A549 (cell line): Measurements from ENCODE around the gene ZNF740. TPM values are rescaled to one million over a fixed set of nuclear protein-coding genes. Genes with fewer than 3 reads are reported as not detected.

Experiments
- ATAC-seq, 2 experiments: fragments of 200-7000 bp in 1 of 2; fragments of >200 bp in 1 of 2; cut with Nextera tagmentation in 1 of 2; cut with Tn5 transposase in 1 of 2; 3 replicates each; pipeline versions ENCODE4 v1.8.0 to v1.9.1; 2018 to 2020; ENCODE audit warnings: mild to moderate bottlenecking in 1 of 2, moderate library complexity in 1 of 2
- CTCF ChIA-PET: fragments of 300-600 bp; sonication (Branson Sonifier 250); formaldehyde crosslinking; extraction: SDS; loops from one replicate; lab custom pipeline; 2021; ENCODE audit warnings: antibody characterized with exemption, inconsistent platforms; lab: Yijun Ruan, JAX
- POLR2A ChIA-PET: fragments of 350-600 bp; formaldehyde crosslinking; extraction: SDS; loops from one replicate; lab custom pipeline; 2021; ENCODE audit warnings: antibody characterized with exemption, inconsistent platforms; lab: Yijun Ruan, JAX
- DNase-seq, 2 experiments: peaks; one replicate each; pipeline versions ENCODE4 v3.0.0 to v3.0.0-alpha.2; 2011 to 2016; ENCODE audit warnings: low read depth in 1 of 2, low spot score in 1 of 2
- FAIRE-seq: peaks from 2 replicates; lab custom pipeline; 2011; peaks lifted over from hg19 to GRCh38; lab: Jason Lieb, UNC
- H3K27ac ChIP-seq, 2 experiments: fragments of >200 bp; sonication (Bioruptor Twin); formaldehyde crosslinking; 3 replicates each; pipeline ENCODE4 v1.5.1; 2016 to 2017
- H3K4me1 ChIP-seq: fragments of >200 bp; sonication (Bioruptor Twin); formaldehyde crosslinking; 3 replicates; pipeline ENCODE4 v1.6.1; 2016
- H3K4me2 ChIP-seq: fragments of >200 bp; sonication (Bioruptor Twin); formaldehyde crosslinking; 3 replicates; pipeline ENCODE4 v1.6.1; 2016
- H3K4me3 ChIP-seq: fragments of >200 bp; sonication (Bioruptor Twin); formaldehyde crosslinking; 3 replicates; pipeline ENCODE4 v1.5.1; 2016
- H3K9me3 ChIP-seq: fragments of >200 bp; sonication (Bioruptor Twin); formaldehyde crosslinking; 3 replicates; pipeline ENCODE4 v1.6.1; 2016
- BHLHE40 ChIP-seq: IDR thresholded peaks from 2 replicates; pipeline ENCODE4 v1.6.1; 2012; ENCODE audit warnings: low read depth, low read length, inconsistent platforms
- CBX8 ChIP-seq: fragments of 200-600 bp; sonication (generic); IDR thresholded peaks from 2 replicates; pipeline ENCODE4 v1.6.1; 2016
- CEBPB ChIP-seq, 2 experiments: fragments of >200 bp in 1 of 2; sonication (Bioruptor Twin) in 1 of 2; formaldehyde crosslinking in 1 of 2; IDR thresholded peaks; 2 replicates each; pipeline ENCODE4 v1.6.1; 2012 to 2016
- CHD2 ChIP-seq: fragments of 150-350 bp; IDR thresholded peaks from 2 replicates; pipeline ENCODE4 v1.6.1; 2014; ENCODE audit warnings: low read length; ENCODE audit not compliant: partially characterized antibody
- EHF ChIP-seq: fragments of 250-450 bp; sonication (Bioruptor Pico); IDR thresholded peaks from 2 replicates; pipeline ENCODE4 v1.5.0; 2020; ENCODE audit warnings: mild to moderate bottlenecking
- EHMT2 ChIP-seq: fragments of 200-600 bp; sonication (generic); IDR thresholded peaks from 2 replicates; pipeline ENCODE4 v1.6.1; 2016; ENCODE audit warnings: antibody characterized with exemption, low read depth, mild to moderate bottlenecking, moderate library complexity
- EP300 ChIP-seq, 2 experiments: fragments of >200 bp; sonication (Bioruptor Twin); formaldehyde crosslinking; IDR thresholded peaks; 2 replicates in 1 of 2; 3 replicates in 1 of 2; pipeline ENCODE4 v1.6.1; 2016 to 2017
- FOXS1 ChIP-seq: fragments of 250-450 bp; sonication (Bioruptor Pico); IDR thresholded peaks from 2 replicates; pipeline ENCODE4 v1.5.0; 2020; ENCODE audit warnings: mild to moderate bottlenecking, moderate library complexity
- HDAC2 ChIP-seq: fragments of 200-600 bp; sonication (generic); IDR thresholded peaks from 2 replicates; pipeline ENCODE4 v1.6.1; 2016
- HEYL ChIP-seq: fragments of 250-450 bp; sonication (Bioruptor Pico); IDR thresholded peaks from 2 replicates; pipeline ENCODE4 v1.8.0; 2021; ENCODE audit warnings: mild to moderate bottlenecking, moderate library complexity
- HOXA7 ChIP-seq: fragments of 250-450 bp; sonication (Bioruptor Pico); IDR thresholded peaks from 2 replicates; pipeline ENCODE4 v1.5.0; 2020; ENCODE audit warnings: mild to moderate bottlenecking, moderate library complexity
- HOXB13 ChIP-seq: fragments of 250-450 bp; sonication (Bioruptor Pico); IDR thresholded peaks from 2 replicates; pipeline ENCODE4 v1.5.0; 2020; ENCODE audit warnings: low read depth, mild to moderate bottlenecking, moderate library complexity
- JUNB ChIP-seq: fragments of >200 bp; sonication (Bioruptor Twin); formaldehyde crosslinking; IDR thresholded peaks from 2 replicates; pipeline ENCODE4 v1.6.1; 2016
- MAFK ChIP-seq: fragments of 450-650 bp; IDR thresholded peaks from 2 replicates; pipeline ENCODE4 v1.6.1; 2014; ENCODE audit not compliant: partially characterized antibody
- NPAS2 ChIP-seq: fragments of 250-450 bp; sonication (Bioruptor Pico); IDR thresholded peaks from 2 replicates; pipeline ENCODE4 v1.8.0; 2022; ENCODE audit warnings: mild to moderate bottlenecking, moderate library complexity, borderline replicate concordance
- NR3C1 ChIP-seq: fragments of >200 bp; sonication (Bioruptor Twin); formaldehyde crosslinking; IDR thresholded peaks from 3 replicates; pipeline ENCODE4 v1.6.1; 2017
- POLR2A ChIP-seq: IDR thresholded peaks from 2 replicates; pipeline ENCODE4 v1.6.1; 2012; ENCODE audit warnings: mild to moderate bottlenecking, low read length
- POLR2AphosphoS2 ChIP-seq: conservative IDR thresholded peaks from 2 replicates; pipeline ENCODE4 v1.6.1; 2012; ENCODE audit warnings: low read length, improper control_type of control experiment, inconsistent platforms
- RAD21 ChIP-seq, 2 experiments: fragments of >200 bp in 1 of 2; sonication (Bioruptor Twin) in 1 of 2; formaldehyde crosslinking in 1 of 2; IDR thresholded peaks in 1 of 2; conservative IDR thresholded peaks in 1 of 2; 2 replicates in 1 of 2; 3 replicates in 1 of 2; pipeline ENCODE4 v1.6.1; 2012 to 2018; ENCODE audit warnings: inconsistent platforms in 1 of 2
- RARB ChIP-seq: fragments of 250-450 bp; sonication (Bioruptor Pico); IDR thresholded peaks from 2 replicates; pipeline ENCODE4 v1.8.0; 2021; ENCODE audit warnings: mild to moderate bottlenecking, moderate library complexity
- SMC3 ChIP-seq: fragments of >200 bp; sonication (Bioruptor Twin); formaldehyde crosslinking; IDR thresholded peaks from 3 replicates; pipeline ENCODE4 v1.6.1; 2018; ENCODE audit warnings: inconsistent platforms
- TFCP2L1 ChIP-seq: fragments of 250-450 bp; sonication (Bioruptor Pico); IDR thresholded peaks from 2 replicates; pipeline ENCODE4 v1.5.0; 2021; ENCODE audit warnings: mild to moderate bottlenecking
- ZFP36 ChIP-seq: fragments of 450-650 bp; IDR thresholded peaks from 2 replicates; pipeline ENCODE4 v1.6.1; 2014; ENCODE audit warnings: borderline replicate concordance; ENCODE audit not compliant: partially characterized antibody
- ZSCAN20 ChIP-seq: fragments of 250-450 bp; sonication (Bioruptor Pico); IDR thresholded peaks from 2 replicates; pipeline ENCODE4 v1.8.0; 2022; ENCODE audit warnings: mild to moderate bottlenecking, moderate library complexity
- WGBS: methylation state at CpG from one replicate; pipeline ENCODE4 v1.1.6; 2017; ENCODE audit errors: missing lambda C conversion rate; 5-methylcytosine and 5-hydroxymethylcytosine counted together
- polyA plus RNA-seq, 4 experiments: library from polyadenylated mRNA; depleted of rRNA in 3 of 4; stranded (reverse); fragments of >200 nt; fragmentation: RNase III in 1 of 4; extraction: RNeasy Plus Mini Kit Qiagen cat#74134 plus additional on column Dnase treatment in 1 of 4; gene quantifications; 2 replicates in 3 of 4; 3 replicates in 1 of 4; pipeline ENCODE4 v1.2.3, GENCODE V29; 2011 to 2017
- TF ChIP-seq, protein P1 (sequence below): IDR thresholded peaks from 2 replicates; pipeline ENCODE4 v1.6.1; 2012; ENCODE audit warnings: low read depth, borderline replicate concordance
- TF ChIP-seq, protein P2 (sequence below): fragments of 150-350 bp; IDR thresholded peaks from 2 replicates; pipeline ENCODE4 v1.6.1; 2014; ENCODE audit warnings: low read depth, mild to moderate bottlenecking, low read length
- TF ChIP-seq, protein P3 (sequence below): fragments of 450-650 bp; IDR thresholded peaks from 2 replicates; pipeline ENCODE4 v1.6.1; 2014; ENCODE audit warnings: antibody characterized with exemption

ZNF740 gene
- polyA plus RNA-seq, 2 of the 4 experiments (the other 2 are of a cell fraction): 15.1 to 28.8 TPM

DNA sequence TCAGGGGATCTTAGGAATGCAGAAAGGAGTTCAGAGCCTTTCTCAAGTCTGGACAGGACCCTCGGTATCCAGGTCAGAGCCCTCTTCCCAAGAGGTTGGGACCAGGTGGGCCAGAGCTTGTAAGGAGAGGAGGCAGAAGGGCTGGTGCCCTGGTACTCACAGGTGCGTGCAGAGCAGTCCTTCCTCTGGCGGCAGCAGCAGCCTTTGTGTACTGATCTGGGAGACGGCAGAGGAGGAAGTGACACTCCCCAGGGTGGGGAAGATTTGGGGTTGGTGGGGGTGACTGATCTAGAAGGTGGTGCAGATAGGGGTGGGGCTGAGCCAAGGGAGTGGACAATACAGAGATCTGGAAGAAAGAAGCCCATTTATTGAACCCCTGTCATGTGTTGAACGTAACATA, 26.5 kb downstream of the ZNF740 start, which contains the start of gene ITGB7:
ITGB7 (minus strand) TSS at position 210 of the 400 bp plus-strand sequence. CDS start 6,808 bp downstream, outside the sequence.
- no peak within 1 kb of the TSS for H3K27ac ChIP-seq
- no peak within 1 kb of the TSS for H3K4me2 ChIP-seq
- ChIA-PET POLR2A (no interaction called here), CTCF (interaction anchor here (2.4 to 33.2 kb wide), 6 partner anchors 7 to 141 kb away, joined by 6 to 1046 read pairs (median 190); partner anchors contain the start of genes CSAD, MYG1, PFDN5 and ZNF740)
- H3K4me1 ChIP-seq: no peaks in the 10 kb centered on the region
- FAIRE-seq (no peak), ATAC-seq (no peak), DNase-seq (no peak)
- TF ChIP-seq CEBPB (IDR thresholded peaks at IDR 0.05) (no peak), NPAS2 (CRISPR knock-in tag) (no peak), FOXS1 (no peak), HOXB13 (CRISPR knock-in tag) (no peak), TFCP2L1 (CRISPR knock-in tag) (no peak), NR3C1 (no peak), ZSCAN20 (CRISPR knock-in tag) (no peak), EHF (CRISPR knock-in tag) (no peak), HDAC2 (no peak), POLR2AphosphoS2 (no peak), SMC3 (no peak), JUNB (no peak), RARB (CRISPR knock-in tag) (no peak), RAD21 (conservative IDR thresholded peaks at IDR 0.05 in 1 of 2, IDR thresholded peaks at IDR 0.05 in 1 of 2) (no peak), MAFK (no peak), HEYL (CRISPR knock-in tag) (no peak), EP300 (IDR thresholded peaks at IDR 0.05) (no peak), HOXA7 (CRISPR knock-in tag) (no peak), ZFP36 (no peak)
- TF ChIP-seq, protein P1, sequence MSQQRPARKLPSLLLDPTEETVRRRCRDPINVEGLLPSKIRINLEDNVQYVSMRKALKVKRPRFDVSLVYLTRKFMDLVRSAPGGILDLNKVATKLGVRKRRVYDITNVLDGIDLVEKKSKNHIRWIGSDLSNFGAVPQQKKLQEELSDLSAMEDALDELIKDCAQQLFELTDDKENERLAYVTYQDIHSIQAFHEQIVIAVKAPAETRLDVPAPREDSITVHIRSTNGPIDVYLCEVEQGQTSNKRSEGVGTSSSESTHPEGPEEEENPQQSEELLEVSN: no peak
- 70% methylated on average over 5 of the region's 5 CpGs for WGBS
- no peak within 1 kb of the TSS for H3K4me3 ChIP-seq
- H3K9me3 ChIP-seq: no peaks in the 10 kb centered on the region

DNA sequence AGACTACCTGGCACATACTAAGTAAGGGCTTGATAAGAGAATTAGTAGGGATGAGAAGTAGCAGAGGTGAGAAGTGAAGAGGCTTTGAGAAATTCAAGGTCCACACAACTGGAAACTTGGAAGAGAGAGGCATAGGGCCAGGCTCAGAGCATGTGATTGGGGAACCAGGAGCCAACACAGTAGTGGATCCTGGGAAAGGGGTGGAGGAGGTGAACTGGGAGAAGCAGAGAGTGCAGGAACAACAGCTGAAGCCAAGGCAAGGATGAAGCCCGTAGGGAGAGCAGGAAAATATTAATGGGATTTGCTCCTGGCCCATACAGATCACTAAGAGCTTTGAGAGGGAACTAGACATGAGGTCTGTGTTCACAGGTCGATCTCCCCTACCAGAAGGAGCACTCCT, 27.9 kb downstream of the ZNF740 start:
- H3K4me2 ChIP-seq: no peak overlapping the region
- ChIA-PET CTCF (interaction anchor here (0.5 to 33.2 kb wide), 12 partner anchors 8 to 147 kb away, joined by 3 to 1046 read pairs (median 9); partner anchors contain the start of genes AAAS, CSAD, MYG1 and PFDN5), POLR2A (no interaction called here)
- no peak for ATAC-seq
- H3K9me3 ChIP-seq: no peaks in the 10 kb centered on the region
- no peak for DNase-seq
- no peak overlapping the region for H3K27ac ChIP-seq
- 87% methylated on average over 2 of the region's 2 CpGs for WGBS
- no peak for FAIRE-seq
- H3K4me3 ChIP-seq: no peak overlapping the region
- no peaks in the 10 kb centered on the region for H3K4me1 ChIP-seq
- no peak for TF ChIP-seq EHMT2
- TF ChIP-seq TFCP2L1 (CRISPR knock-in tag): no peak
- no peak for TF ChIP-seq RAD21 (conservative IDR thresholded peaks at IDR 0.05 in 1 of 2, IDR thresholded peaks at IDR 0.05 in 1 of 2)
- no peak for TF ChIP-seq CHD2
- TF ChIP-seq, protein P1: no peak
- no peak for TF ChIP-seq BHLHE40
- TF ChIP-seq POLR2A: no peak
- TF ChIP-seq, protein P2, sequence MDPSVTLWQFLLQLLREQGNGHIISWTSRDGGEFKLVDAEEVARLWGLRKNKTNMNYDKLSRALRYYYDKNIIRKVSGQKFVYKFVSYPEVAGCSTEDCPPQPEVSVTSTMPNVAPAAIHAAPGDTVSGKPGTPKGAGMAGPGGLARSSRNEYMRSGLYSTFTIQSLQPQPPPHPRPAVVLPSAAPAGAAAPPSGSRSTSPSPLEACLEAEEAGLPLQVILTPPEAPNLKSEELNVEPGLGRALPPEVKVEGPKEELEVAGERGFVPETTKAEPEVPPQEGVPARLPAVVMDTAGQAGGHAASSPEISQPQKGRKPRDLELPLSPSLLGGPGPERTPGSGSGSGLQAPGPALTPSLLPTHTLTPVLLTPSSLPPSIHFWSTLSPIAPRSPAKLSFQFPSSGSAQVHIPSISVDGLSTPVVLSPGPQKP: no peak
- TF ChIP-seq, protein P3, sequence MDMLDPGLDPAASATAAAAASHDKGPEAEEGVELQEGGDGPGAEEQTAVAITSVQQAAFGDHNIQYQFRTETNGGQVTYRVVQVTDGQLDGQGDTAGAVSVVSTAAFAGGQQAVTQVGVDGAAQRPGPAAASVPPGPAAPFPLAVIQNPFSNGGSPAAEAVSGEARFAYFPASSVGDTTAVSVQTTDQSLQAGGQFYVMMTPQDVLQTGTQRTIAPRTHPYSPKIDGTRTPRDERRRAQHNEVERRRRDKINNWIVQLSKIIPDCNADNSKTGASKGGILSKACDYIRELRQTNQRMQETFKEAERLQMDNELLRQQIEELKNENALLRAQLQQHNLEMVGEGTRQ: no peak
- TF ChIP-seq HDAC2: no peak
- no peak for TF ChIP-seq CBX8
